Loucy (cell line): ENCODE data around the gene DNAJA3.

ENCODE experiments used
- H2AFZ ChIP-seq: fragments of 200-600 bp; sonication (generic); 2 replicates; pipeline ENCODE4 v1.6.0; 2016; ENCODE audit warnings: antibody characterized with exemption, mild to moderate bottlenecking, low read length, moderate library complexity
- H3F3A ChIP-seq: fragments of 200-600 bp; 2 replicates; pipeline ENCODE4 v1.6.0; 2016; ENCODE audit warnings: antibody characterized with exemption, low read depth, mild to moderate bottlenecking
- H3K27me3 ChIP-seq: fragments of 200-600 bp; sonication (generic); 2 replicates; pipeline ENCODE4 v1.6.1; 2014; ENCODE audit warnings: low read length, mild to moderate bottlenecking; ENCODE audit not compliant: insufficient read depth, poor library complexity, severe bottlenecking
- H3K36me3 ChIP-seq: fragments of 200-600 bp; sonication (generic); 2 replicates; pipeline ENCODE4 v1.6.1; 2016; ENCODE audit warnings: low read length; ENCODE audit not compliant: insufficient read depth
- H3K4me1 ChIP-seq: fragments of 200-600 bp; sonication (generic); 2 replicates; pipeline ENCODE4 v1.5.1; 2014; ENCODE audit warnings: low read length, mild to moderate bottlenecking; ENCODE audit not compliant: insufficient read depth, poor library complexity, severe bottlenecking
- H3K4me2 ChIP-seq: fragments of 200-600 bp; sonication (generic); 2 replicates; pipeline ENCODE4 v1.6.0; 2014; ENCODE audit warnings: antibody characterized with exemption, low read length, low read depth, mild to moderate bottlenecking; ENCODE audit not compliant: poor library complexity, severe bottlenecking
- H3K4me3 ChIP-seq: fragments of 200-600 bp; sonication (generic); 2 replicates; pipeline ENCODE4 v1.5.1; 2014; ENCODE audit warnings: low read length, mild to moderate bottlenecking, mixed read lengths; ENCODE audit not compliant: poor library complexity, severe bottlenecking
- H3K79me2 ChIP-seq: fragments of 200-600 bp; sonication (generic); 2 replicates; pipeline ENCODE4 v1.6.1; 2014; ENCODE audit warnings: low read length; ENCODE audit not compliant: insufficient read depth
- H3K9ac ChIP-seq: fragments of 200-600 bp; sonication (generic); 2 replicates; pipeline ENCODE4 v1.6.0; 2014; ENCODE audit warnings: mild to moderate bottlenecking, low read depth, low read length, moderate library complexity; ENCODE audit not compliant: poor library complexity, severe bottlenecking
- H3K9me2 ChIP-seq: fragments of 200-600 bp; sonication (generic); replicated peaks from 2 replicates; pipeline ENCODE4 v1.6.1; 2016; ENCODE audit warnings: low read depth, low read length, mixed read lengths
- H3K9me3 ChIP-seq: fragments of 200-600 bp; sonication (generic); 2 replicates; pipeline ENCODE4 v1.6.1; 2014; ENCODE audit warnings: mild to moderate bottlenecking, antibody characterized with exemption, low read length, low read depth; ENCODE audit not compliant: insufficient read depth
- H4K20me1 ChIP-seq: fragments of 200-600 bp; sonication (generic); 2 replicates; pipeline ENCODE4 v1.6.0; 2014; ENCODE audit warnings: antibody characterized with exemption, low read length, mild to moderate bottlenecking; ENCODE audit not compliant: insufficient read depth, poor library complexity, severe bottlenecking
- EZH2phosphoT487 ChIP-seq: fragments of 200-600 bp; IDR thresholded peaks from 2 replicates; pipeline ENCODE4 v1.6.1; 2018; ENCODE audit warnings: antibody characterized with exemption, mild to moderate bottlenecking, moderate library complexity, borderline replicate concordance
- TF ChIP-seq, protein P1 (sequence below): fragments of 200-600 bp; sonication (generic); conservative IDR thresholded peaks from 2 replicates; pipeline ENCODE4 v1.5.1; 2014; ENCODE audit warnings: mild to moderate bottlenecking, antibody characterized with exemption, low read length

DNAJA3 gene

DNA sequence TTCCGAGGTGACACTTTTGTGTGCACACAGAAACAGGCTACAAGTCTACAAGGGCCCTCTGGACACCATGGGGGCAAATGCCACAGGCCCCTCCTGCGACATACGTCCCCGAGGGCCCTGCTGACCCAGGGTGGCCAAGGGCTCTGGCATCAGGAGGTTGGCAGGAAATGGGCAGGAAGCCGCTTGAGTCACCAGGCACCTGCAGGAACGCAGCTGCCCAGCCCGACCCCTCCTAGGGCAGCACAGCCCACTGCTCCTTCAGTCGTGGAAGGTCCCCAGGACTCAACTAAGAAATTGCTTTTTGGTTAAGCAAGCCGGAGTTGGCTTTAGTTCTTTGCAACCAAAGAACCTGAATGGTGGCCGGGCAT lies 17.4 kb upstream of the DNAJA3 start:
- Histone ChIP-seq H3K4me2 (no peak overlapping the region), H3K27me3 (no peaks in the 10 kb centered on the region), H2AFZ (no peak overlapping the region), H4K20me1 (peaks cover 5% of the 10 kb centered on the region), H3F3A (no peaks in the 10 kb centered on the region), H3K4me3 (no peak overlapping the region), H3K4me1 (no peaks in the 10 kb centered on the region), H3K9ac (no peak overlapping the region), H3K9me2 (no peaks in the 10 kb centered on the region), H3K79me2 (peaks cover 8% of the 10 kb centered on the region; the same call in 1 of the 2 replicates), H3K36me3 (0 out of 2 replicates have a peak, but pooled peaks cover 4% of the 10 kb centered on the region), H3K9me3 (no peaks in the 10 kb centered on the region)
- no peak for TF ChIP-seq EZH2phosphoT487
- TF ChIP-seq, protein P1, sequence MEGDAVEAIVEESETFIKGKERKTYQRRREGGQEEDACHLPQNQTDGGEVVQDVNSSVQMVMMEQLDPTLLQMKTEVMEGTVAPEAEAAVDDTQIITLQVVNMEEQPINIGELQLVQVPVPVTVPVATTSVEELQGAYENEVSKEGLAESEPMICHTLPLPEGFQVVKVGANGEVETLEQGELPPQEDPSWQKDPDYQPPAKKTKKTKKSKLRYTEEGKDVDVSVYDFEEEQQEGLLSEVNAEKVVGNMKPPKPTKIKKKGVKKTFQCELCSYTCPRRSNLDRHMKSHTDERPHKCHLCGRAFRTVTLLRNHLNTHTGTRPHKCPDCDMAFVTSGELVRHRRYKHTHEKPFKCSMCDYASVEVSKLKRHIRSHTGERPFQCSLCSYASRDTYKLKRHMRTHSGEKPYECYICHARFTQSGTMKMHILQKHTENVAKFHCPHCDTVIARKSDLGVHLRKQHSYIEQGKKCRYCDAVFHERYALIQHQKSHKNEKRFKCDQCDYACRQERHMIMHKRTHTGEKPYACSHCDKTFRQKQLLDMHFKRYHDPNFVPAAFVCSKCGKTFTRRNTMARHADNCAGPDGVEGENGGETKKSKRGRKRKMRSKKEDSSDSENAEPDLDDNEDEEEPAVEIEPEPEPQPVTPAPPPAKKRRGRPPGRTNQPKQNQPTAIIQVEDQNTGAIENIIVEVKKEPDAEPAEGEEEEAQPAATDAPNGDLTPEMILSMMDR, result no peak

DNA sequence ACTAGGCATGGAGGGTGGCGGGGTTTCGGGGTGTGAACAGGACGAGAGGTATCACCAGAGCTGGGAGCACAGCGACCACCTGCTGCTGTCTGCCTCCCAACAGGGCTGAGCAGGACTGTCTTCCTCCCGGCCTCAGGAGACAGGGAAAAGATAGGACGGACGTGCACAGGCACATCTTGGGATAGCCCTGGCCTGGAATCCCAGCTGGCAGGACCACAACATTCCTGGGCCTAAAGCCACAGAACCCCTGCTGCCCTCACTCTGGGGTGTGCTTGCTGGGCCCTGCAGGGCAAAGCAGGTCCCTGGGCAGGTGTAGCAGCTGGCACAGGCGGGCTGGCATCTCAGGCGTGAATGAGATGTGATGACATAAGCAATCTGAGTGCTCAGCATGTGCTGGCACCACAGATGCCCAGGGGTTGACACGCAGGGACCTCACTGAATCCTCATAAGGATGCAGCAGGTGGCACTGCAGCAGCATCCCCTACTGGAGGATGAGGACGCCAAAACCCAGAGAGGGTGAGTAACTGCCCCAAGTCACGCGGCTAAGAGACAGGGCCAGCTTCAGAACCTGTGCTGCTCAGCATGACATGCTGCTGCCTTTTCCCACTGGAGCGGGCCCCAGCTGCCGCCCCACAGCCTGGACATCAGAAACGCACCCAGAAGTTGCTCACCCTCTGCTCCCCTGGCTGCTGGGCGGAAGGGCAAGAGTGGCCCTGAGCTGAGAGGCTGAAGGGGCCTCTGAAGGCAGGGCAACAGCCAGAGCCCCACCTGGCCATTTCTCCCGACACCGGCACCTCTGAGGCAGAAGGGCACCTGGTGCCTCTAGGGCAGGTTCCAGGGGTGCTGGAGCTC lies 16.4 kb upstream of the DNAJA3 start:
- H3K4me3 ChIP-seq, result no peak overlapping the region
- H3K4me1 ChIP-seq, result no peaks in the 10 kb centered on the region
- no peak overlapping the region for H2AFZ ChIP-seq
- H3K4me2 ChIP-seq, result no peak overlapping the region
- H4K20me1 ChIP-seq, result peaks cover 6% of the 10 kb centered on the region
- H3F3A ChIP-seq, result no peaks in the 10 kb centered on the region
- no peaks in the 10 kb centered on the region for H3K27me3 ChIP-seq
- no peaks in the 10 kb centered on the region for H3K9me3 ChIP-seq
- TF ChIP-seq, protein P1, result no peak
- TF ChIP-seq EZH2phosphoT487, result no peak
- H3K9ac ChIP-seq, result no peak overlapping the region
- H3K9me2 ChIP-seq, result no peaks in the 10 kb centered on the region
- H3K79me2 ChIP-seq, result peaks cover 16% of the 10 kb centered on the region
- 0 out of 2 replicates have a peak, but pooled peaks cover 4% of the 10 kb centered on the region for H3K36me3 ChIP-seq

DNA sequence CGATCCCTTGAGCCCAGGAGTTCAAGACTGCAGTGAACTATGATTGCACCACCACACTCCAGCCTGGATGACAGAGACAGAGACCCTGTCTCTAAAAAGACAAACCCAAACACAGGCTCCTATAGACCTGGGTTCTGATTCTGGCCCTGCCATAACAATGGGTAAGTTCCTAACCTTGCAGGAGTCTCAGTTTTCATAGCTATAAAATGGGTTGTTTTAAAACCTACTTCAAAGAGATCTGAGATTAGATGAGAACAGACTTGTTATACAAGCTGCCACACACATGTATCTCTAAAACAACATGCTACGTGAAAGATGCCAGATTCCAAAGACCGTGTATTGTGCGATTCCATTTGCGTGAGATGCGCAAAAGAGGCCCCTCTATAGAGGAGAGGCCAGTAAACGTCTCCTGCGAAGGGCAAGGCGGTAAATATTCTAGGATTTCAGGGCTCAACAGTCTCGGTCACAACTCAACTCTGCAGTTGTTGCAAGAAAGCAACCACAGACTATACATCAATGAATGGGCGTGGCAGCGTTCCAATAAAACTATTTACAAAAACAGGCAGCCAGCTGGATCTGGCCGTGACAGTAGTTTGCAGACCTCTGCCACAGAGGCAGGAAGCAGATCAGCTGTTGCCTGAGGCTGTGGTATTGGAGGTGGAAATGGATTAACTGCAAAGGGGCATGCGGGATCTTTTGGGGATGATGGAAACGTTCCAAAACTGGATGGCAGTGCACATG lies 15.2 kb upstream of the DNAJA3 start:
- Histone ChIP-seq H3K36me3 (0 out of 2 replicates have a peak, but pooled peaks cover 4% of the 10 kb centered on the region), H3K4me3 (no peak overlapping the region), H3K9me3 (no peaks in the 10 kb centered on the region), H3K27me3 (no peaks in the 10 kb centered on the region), H3K79me2 (peaks cover 28% of the 10 kb centered on the region), H3K9me2 (no peaks in the 10 kb centered on the region), H3F3A (no peaks in the 10 kb centered on the region), H4K20me1 (peaks cover 17% of the 10 kb centered on the region), H3K4me1 (peaks cover 3% of the 10 kb centered on the region), H2AFZ (no peak overlapping the region), H3K9ac (no peak overlapping the region), H3K4me2 (no peak overlapping the region)
- TF ChIP-seq, protein P1, result no peak
- TF ChIP-seq EZH2phosphoT487, result no peak
